Ishikawa (cell line): ENCODE data around the gene PTPN13.

Experiments used
- CEBPB ChIP-seq: IDR thresholded peaks from 2 replicates; pipeline ENCODE4 v1.6.1; 2012
- CREB1 ChIP-seq: IDR thresholded peaks from 2 replicates; pipeline ENCODE4 v1.6.1; 2012; ENCODE audit warnings: low read depth
- EGR1 ChIP-seq: IDR thresholded peaks from 2 replicates; pipeline ENCODE4 v1.6.1; 2012
- EP300 ChIP-seq: IDR thresholded peaks from 2 replicates; pipeline ENCODE4 v1.6.1; 2012; ENCODE audit warnings: borderline replicate concordance
- FOXM1 ChIP-seq: IDR thresholded peaks from 2 replicates; pipeline ENCODE4 v1.6.1; 2012; ENCODE audit warnings: low read depth, borderline replicate concordance
- NFIC ChIP-seq: IDR thresholded peaks from 2 replicates; pipeline ENCODE4 v1.6.1; 2012
- RAD21 ChIP-seq: IDR thresholded peaks from 2 replicates; pipeline ENCODE4 v1.6.1; 2012; ENCODE audit warnings: low read depth
- TAF1 ChIP-seq: IDR thresholded peaks from 2 replicates; pipeline ENCODE4 v1.6.1; 2012; ENCODE audit warnings: low read depth, mild to moderate bottlenecking
- TCF12 ChIP-seq: IDR thresholded peaks from 2 replicates; pipeline ENCODE4 v1.6.1; 2012; ENCODE audit warnings: low read depth
- TEAD4 ChIP-seq: IDR thresholded peaks from 2 replicates; pipeline ENCODE4 v1.6.1; 2012
- YY1 ChIP-seq: IDR thresholded peaks from 2 replicates; pipeline ENCODE4 v1.6.1; 2012; ENCODE audit warnings: low read depth
- ZBTB7A ChIP-seq: IDR thresholded peaks from 2 replicates; pipeline ENCODE4 v1.6.1; 2012; ENCODE audit warnings: low read depth
- TF ChIP-seq, protein P1 (sequence below): IDR thresholded peaks from 2 replicates; pipeline ENCODE4 v1.6.1; 2012; ENCODE audit warnings: low read depth, mild to moderate bottlenecking
- TF ChIP-seq, protein P2 (sequence below): IDR thresholded peaks from 2 replicates; pipeline ENCODE4 v1.6.1; 2012
- TF ChIP-seq, protein P3 (sequence below): IDR thresholded peaks from 2 replicates; pipeline ENCODE4 v1.6.1; 2012

The PTPN13 gene

DNA sequence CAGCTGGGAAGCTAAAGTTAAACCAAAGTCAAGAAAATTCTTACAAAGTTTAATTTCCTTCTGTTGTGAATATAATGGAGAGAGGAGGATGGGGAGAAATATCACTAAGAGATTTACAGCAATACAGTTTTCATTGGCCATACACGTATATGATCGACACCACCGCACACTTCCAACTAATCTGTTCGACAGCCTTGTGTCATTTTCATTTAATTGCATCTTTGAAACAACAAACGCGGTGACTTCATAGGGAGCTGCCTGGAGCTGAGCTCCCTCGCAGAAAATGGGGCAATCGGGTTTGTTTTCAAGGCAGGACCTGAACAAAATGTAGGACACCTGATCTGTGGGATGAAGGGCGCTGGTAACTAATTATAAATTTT is 1.3 kb downstream of the PTPN13 start:
- TF ChIP-seq CEBPB = no peak
- TF ChIP-seq, protein P1, sequence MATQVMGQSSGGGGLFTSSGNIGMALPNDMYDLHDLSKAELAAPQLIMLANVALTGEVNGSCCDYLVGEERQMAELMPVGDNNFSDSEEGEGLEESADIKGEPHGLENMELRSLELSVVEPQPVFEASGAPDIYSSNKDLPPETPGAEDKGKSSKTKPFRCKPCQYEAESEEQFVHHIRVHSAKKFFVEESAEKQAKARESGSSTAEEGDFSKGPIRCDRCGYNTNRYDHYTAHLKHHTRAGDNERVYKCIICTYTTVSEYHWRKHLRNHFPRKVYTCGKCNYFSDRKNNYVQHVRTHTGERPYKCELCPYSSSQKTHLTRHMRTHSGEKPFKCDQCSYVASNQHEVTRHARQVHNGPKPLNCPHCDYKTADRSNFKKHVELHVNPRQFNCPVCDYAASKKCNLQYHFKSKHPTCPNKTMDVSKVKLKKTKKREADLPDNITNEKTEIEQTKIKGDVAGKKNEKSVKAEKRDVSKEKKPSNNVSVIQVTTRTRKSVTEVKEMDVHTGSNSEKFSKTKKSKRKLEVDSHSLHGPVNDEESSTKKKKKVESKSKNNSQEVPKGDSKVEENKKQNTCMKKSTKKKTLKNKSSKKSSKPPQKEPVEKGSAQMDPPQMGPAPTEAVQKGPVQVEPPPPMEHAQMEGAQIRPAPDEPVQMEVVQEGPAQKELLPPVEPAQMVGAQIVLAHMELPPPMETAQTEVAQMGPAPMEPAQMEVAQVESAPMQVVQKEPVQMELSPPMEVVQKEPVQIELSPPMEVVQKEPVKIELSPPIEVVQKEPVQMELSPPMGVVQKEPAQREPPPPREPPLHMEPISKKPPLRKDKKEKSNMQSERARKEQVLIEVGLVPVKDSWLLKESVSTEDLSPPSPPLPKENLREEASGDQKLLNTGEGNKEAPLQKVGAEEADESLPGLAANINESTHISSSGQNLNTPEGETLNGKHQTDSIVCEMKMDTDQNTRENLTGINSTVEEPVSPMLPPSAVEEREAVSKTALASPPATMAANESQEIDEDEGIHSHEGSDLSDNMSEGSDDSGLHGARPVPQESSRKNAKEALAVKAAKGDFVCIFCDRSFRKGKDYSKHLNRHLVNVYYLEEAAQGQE = no peak

DNA sequence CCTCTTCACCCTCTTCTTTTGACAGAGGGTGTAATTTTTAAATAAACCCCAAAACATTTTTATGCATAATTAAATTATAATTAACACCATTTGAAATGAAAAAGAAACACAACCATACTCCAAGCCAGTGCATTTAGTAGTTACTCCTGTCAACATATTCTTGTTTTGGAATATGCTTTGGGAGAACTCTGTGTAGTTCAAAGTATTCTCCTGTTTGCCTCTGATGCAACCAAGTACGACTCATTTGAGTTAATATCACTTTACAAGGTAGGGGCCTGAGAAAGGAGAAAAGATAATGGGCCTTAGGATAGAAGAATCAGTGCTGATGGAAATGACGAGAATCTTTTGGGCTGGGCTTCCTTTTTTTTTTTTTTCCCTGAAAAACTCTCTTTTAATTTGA is 2.7 kb downstream of the PTPN13 start:
- no peak for TF ChIP-seq CEBPB
- no peak for TF ChIP-seq TAF1
- TF ChIP-seq, protein P2, sequence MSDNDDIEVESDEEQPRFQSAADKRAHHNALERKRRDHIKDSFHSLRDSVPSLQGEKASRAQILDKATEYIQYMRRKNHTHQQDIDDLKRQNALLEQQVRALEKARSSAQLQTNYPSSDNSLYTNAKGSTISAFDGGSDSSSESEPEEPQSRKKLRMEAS = no peak
- no peak for TF ChIP-seq TEAD4
- TF ChIP-seq YY1 = no peak
- TF ChIP-seq, protein P3, sequence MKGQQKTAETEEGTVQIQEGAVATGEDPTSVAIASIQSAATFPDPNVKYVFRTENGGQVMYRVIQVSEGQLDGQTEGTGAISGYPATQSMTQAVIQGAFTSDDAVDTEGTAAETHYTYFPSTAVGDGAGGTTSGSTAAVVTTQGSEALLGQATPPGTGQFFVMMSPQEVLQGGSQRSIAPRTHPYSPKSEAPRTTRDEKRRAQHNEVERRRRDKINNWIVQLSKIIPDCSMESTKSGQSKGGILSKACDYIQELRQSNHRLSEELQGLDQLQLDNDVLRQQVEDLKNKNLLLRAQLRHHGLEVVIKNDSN = no peak
- TF ChIP-seq CREB1 = no peak
- TF ChIP-seq FOXM1 = no peak
- TF ChIP-seq, protein P1 = no peak
- no peak for TF ChIP-seq ZBTB7A
- TF ChIP-seq EP300 = no peak
- no peak for TF ChIP-seq EGR1
- no peak for TF ChIP-seq RAD21
- no peak for TF ChIP-seq TCF12
- no peak for TF ChIP-seq NFIC

DNA sequence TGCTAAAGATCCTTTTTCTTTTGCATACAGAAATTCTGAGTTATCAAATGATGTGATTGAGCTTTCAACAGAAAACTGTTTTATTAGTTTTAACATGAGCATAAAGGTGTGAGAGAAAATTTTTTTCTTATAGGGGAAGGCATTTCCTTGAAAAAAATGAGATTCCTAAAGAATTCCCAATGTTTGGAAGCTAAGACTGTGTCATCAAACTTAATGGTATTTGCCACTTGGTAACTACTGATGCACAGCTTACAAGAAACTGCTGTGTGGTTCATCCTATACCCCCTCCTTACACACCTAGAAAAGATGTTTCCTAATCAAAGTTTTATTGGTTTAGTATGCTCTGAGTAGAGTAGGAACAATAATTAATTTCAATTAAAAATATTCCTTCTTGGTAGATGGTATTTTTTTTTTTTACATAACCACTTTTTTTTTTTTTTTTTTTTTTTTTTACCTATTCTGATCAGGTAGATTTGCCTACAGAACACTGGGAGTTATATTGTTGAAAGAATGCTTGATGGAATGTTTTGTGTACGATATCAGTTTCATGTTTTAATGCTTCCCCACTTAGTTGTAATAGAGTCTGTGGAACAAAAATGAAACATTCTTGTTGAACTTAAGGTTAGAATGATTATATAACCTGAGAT is 6.0 kb downstream of the PTPN13 start:
- TF ChIP-seq TEAD4 (no peak), RAD21 (no peak), CEBPB (no peak), NFIC (no peak), EP300 (no peak), EGR1 (no peak), TCF12 (no peak), TAF1 (no peak), ZBTB7A (no peak), FOXM1 (no peak), YY1 (no peak), CREB1 (no peak)
- TF ChIP-seq, protein P3 = no peak
- TF ChIP-seq, protein P2 = no peak
- TF ChIP-seq, protein P1 = no peak

DNA sequence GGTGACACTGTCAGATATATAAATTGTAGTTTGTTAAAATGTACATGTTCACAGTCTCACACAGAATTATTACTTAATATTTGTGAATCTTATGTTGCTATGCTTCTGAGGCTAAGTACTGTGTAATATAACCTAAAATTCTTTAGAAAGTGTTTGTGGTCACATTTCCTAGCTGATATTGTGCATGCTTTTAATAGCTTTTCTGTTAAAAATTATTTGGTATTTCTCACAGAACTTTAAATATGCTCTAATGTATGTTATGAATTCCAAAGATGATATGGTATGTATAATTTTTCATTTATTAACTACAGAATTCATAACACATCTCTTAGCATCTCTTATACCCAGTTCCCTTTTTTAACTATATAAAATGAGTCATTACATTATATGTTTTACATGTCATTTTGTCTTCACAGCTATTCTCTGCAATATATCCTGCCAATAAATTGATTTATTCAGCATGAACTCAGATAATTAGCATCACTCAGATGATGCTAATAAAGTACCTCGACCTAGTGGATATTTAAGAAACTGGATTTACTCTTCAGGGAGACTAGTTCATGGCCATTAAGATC is 9.3 kb downstream of the PTPN13 start:
- TF ChIP-seq, protein P1 = no peak
- TF ChIP-seq EGR1 = no peak
